ENCODE results near the gene LRRC75B. TPM values are rescaled to one million over a fixed set of nuclear protein-coding genes. Genes with fewer than 3 reads are reported as not detected.

The LRRC75B gene
- total RNA-seq, 6 experiments from 2014 or later: 11.8 to 28.0 (median 21.5) TPM

GRCh38 chr22:24541681-24542515 lies 51.0 kb downstream of the LRRC75B start:
- Histone ChIP-seq H3K4me1 (peaks cover 0 to 82% (median 25%) of the 10 kb centered on the region in 4 donors), H3K4me3 (no peak overlapping the region), H3K27ac (peak overlapping the region; percentile 6 to 89 (median 44)), H3K9me3 (no peaks in the 10 kb centered on the region), H3K36me3 (peaks cover 0 to 58% (median 30%) of the 10 kb centered on the region in 4 donors), H3K27me3 (no peaks in the 10 kb centered on the region)
- intact Hi-C loops (cut with DNase I): no loop called here
- 17% methylated on average over 2 of the region's 6 CpGs for WGBS (ENCODE audit: insufficient coverage, low coverage, low lambda C conversion rate, missing lambda C conversion rate)
- TF ChIP-seq CTCF (IDR thresholded peaks at IDR 0.05): no peak
- TF ChIP-seq POLR2A (IDR thresholded peaks at IDR 0.05): no peak
- peak in 2 of 4 donors; percentile 0 to 4 for ATAC-seq
- peak in 1 of 3 donors; percentile 67 for DNase-seq

GRCh38 chr22:24540470-24540869 lies 52.4 kb downstream of the LRRC75B start:
- Histone ChIP-seq H3K27ac (no peak overlapping the region), H3K36me3 (peaks cover 0 to 51% (median 24%) of the 10 kb centered on the region in 4 donors), H3K27me3 (no peaks in the 10 kb centered on the region), H3K4me1 (peaks cover 0 to 82% (median 26%) of the 10 kb centered on the region in 4 donors), H3K9me3 (no peaks in the 10 kb centered on the region), H3K4me3 (no peak overlapping the region)
- intact Hi-C loops (cut with DNase I): no loop called here
- ATAC-seq (peak in 3 of 4 donors; percentile 1 to 4 (median 2)), DNase-seq (peak in 1 of 3 donors; percentile 56)
- TF ChIP-seq POLR2A (IDR thresholded peaks at IDR 0.05) (no peak), CTCF (IDR thresholded peaks at IDR 0.05) (no peak)
- 30% methylated on average over 2 of the region's 2 CpGs for WGBS (ENCODE audit: insufficient coverage, low coverage, low lambda C conversion rate, missing lambda C conversion rate)

- peak overlapping the region in 1 of 3 donors; percentile 18 for H3K27ac ChIP-seq
- ATAC-seq: peak; percentile 46 to 63 (median 54)
Measured at GRCh38 chr22:24536089-24536488, 56.8 kb downstream of the LRRC75B start.

More at GRCh38 chr22:24536089-24536488, 56.8 kb downstream of the LRRC75B start:
- H3K4me1 ChIP-seq: peaks cover 0 to 64% (median 8%) of the 10 kb centered on the region in 4 donors
- intact Hi-C loops (cut with DNase I): no loop called here
- TF ChIP-seq POLR2A (IDR thresholded peaks at IDR 0.05) (no peak), CTCF (IDR thresholded peaks at IDR 0.05) (no peak)
- H3K9me3 ChIP-seq: no peaks in the 10 kb centered on the region
- WGBS (ENCODE audit: insufficient coverage, low coverage, low lambda C conversion rate, missing lambda C conversion rate): 7% methylated on average over 3 of the region's 3 CpGs
- H3K27me3 ChIP-seq: no peaks in the 10 kb centered on the region
- no peak overlapping the region for H3K4me3 ChIP-seq
- peaks cover 0 to 17% (median 7%) of the 10 kb centered on the region in 4 donors for H3K36me3 ChIP-seq
- peak in 1 of 3 donors; percentile 7 for DNase-seq

Other genes starting within 250 kb of the LRRC75B start
- 1 to 10 TPM; 2.0 to 7.7 (median 3.6) TPM for gene ADORA2A, start 165.5 kb downstream of the LRRC75B start, total RNA-seq
- gene UPB1, start 97.7 kb downstream of the LRRC75B start, total RNA-seq: 100 to 1,000 TPM in 3 of 6 experiments, 10 to 100 TPM in 3; 50.6 to 169 (median 100) TPM
- gene GUCD1, start 37.9 kb downstream of the LRRC75B start, total RNA-seq: 100 to 1,000 TPM in 5 of 6 experiments, 10 to 100 TPM in 1; 94.0 to 281 (median 213) TPM
- gene SNRPD3, start 37.1 kb downstream of the LRRC75B start, total RNA-seq: 100 to 1,000 TPM in 2 of 6 experiments, 10 to 100 TPM in 4; 43.3 to 180 (median 53.4) TPM
- 100 to 1,000 TPM in 5 of 6 experiments, 10 to 100 TPM in 1; 97.6 to 154 (median 140) TPM for gene GGT1, start 10.1 kb upstream of the LRRC75B start, total RNA-seq
- not detected for gene PIWIL3, start 181.6 kb upstream of the LRRC75B start, total RNA-seq
- gene SGSM1, start 213.1 kb upstream of the LRRC75B start, total RNA-seq: under 1 TPM; 0.11 to 0.78 (median 0.41) TPM